GM19193 (cell line): ENCODE data around the gene DKKL1.

Experiments used
- POLR2A ChIP-seq: IDR thresholded peaks from 4 replicates; pipeline ENCODE4 v1.6.1; 2011; ENCODE audit not compliant: insufficient read depth, insufficient read length; ENCODE audit errors: extremely low read depth

Gene DKKL1

DNA sequence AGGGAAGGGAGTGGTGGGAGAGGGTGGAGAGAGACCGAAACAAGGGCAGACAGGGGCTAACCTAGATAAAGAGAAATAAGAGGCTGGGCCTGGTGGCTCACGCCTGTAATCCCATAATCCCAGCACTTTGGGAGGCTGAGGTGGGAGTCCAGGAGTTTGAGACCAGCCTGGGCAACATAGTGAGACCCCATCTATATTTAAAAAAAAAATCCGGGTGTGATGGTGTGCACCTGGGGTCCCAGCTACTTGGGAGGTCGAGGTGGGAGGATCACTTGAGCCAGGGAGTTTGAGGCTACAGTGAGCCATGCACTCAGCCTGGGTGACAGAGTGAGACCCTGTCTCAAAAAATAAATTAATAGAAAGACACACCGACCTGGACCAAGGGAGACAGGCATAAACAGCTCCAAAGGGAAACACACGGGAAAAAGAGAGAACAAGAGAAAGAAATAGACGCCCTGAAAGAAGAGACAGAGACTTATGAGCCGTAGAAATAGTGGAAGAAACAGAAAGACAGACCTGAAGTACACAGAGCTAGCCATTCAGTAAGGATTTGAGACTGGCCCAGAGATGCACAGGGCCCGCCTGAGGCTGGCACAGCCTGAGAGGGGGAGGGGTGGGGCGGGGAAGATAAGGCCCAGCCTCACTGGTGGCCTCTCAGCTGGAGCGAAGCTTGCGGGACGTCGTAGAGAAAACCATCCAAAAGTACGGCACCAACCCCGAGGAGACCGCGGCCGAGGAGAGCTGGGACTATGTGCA lies 26.2 kb upstream of the DKKL1 start:
- peak; percentile 26 for TF ChIP-seq POLR2A

DNA sequence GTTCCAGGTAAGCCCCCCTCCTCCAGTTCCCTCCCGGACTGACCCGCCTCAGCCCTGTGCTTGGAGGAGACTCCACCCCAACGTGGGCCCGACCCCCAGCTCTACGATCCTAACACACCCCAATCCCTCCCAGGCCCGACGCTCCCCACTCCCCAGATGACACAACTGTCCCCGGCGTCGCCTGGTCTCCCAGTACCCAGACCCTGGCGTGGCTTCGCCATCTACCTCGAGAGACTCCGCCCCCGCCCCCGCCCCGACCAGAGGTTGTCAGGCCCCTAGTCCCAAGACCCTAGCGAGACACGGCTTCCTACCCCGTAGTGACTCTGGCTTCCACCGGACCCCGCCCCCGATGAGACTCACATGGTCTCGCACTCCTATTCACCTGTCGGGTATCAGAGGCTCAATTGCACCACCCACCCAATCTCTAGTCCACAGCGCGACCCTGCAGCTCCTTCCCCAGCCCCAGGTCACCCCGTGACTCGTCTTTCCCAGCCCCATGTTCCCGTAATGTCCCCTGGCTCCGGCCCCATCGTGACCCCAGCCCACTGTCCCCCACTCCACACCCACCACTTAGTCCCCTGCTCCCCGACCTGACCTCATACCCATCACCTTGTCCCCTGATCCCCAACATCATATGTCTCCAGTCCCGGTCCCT lies 25.5 kb upstream of the DKKL1 start:
- peak; percentile 7 for TF ChIP-seq POLR2A

DNA sequence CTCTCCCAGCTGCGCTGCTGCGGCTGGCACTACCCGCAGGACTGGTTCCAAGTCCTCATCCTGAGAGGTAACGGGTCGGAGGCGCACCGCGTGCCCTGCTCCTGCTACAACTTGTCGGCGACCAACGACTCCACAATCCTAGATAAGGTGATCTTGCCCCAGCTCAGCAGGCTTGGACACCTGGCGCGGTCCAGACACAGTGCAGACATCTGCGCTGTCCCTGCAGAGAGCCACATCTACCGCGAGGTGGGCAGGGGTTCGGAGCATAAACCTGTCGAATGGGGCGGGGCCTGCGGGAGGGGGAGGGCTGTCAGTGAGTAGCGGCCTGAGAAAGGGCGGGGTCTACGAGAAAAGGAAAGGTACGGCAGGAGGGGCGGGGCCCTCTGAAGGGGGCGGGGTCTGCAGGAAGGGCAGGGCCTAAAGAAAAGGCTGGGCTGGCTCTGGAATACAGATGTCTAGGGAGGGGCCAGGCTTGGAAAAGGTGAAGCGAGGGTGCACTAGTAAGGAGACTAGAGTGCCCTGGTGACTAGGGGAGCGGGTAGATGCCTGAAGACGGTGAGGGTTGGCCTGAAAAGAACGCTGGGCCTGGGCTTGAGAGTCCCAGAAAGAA lies 24.9 kb upstream of the DKKL1 start:
- peak; percentile 39 for TF ChIP-seq POLR2A

DNA sequence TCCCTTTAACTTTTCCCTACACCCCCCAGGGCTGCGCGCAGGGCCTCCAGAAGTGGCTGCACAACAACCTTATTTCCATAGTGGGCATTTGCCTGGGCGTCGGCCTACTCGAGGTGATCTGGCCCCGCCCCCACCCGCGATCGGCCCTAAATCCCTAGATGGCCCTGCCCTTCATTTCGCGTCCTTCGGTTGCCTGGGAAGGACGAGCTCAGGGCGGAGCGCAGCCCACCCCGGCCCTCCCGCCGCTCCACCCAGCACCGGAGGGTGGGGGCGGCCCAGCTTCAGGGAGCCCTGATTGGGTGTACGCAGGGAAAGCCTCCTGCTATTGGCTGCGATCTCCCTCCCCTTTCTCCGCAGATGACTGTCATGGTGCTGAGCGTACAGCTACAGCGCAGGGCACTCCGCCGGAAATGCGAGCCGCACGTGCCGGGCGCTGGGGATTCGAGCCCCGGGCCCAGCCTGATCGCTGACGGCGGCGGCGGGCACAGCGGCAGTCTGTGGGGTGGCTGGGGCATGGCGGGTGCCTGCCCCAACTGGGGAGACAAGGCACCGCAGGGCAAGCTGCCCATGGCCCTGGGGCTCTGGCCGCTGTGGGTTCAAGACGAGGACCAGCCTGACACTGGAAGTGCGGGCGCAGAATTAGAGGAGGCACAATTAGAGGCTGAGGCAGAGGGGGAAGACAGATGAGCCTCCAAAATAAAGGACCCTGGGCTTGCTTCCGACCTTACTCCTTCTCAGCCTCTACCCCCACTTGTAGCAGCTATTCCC lies 24.2 kb upstream of the DKKL1 start:
- peak; percentile 3 for TF ChIP-seq POLR2A

DNA sequence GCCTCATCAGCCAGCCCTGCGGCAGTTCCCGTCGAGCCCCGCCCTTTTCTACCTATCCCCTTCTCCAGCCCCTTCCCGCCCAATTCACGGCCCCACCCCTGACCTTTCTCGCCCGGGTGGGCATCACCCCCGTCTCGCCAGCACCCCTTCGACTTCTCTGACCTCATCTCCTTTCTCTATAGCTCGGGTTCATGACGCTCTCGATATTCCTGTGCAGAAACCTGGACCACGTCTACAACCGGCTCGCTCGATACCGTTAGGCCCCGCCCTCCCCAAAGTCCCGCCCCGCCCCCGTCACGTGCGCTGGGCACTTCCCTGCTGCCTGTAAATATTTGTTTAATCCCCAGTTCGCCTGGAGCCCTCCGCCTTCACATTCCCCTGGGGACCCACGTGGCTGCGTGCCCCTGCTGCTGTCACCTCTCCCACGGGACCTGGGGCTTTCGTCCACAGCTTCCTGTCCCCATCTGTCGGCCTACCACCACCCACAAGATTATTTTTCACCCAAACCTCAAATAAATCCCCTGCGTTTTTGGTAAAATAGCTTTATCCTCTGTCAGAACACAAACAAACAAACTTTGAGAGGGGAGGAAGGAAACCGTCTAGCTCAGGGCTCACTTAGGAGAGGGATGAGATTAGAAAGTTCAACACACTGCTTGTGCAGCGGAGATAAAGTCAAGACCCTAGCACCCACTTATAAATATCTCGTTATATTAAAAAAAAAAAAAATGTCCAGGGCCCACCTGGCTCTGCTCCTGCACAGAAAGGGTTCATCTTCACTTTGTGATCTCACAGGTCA lies 23.4 kb upstream of the DKKL1 start:
- TF ChIP-seq POLR2A, result peak; percentile 12

DNA sequence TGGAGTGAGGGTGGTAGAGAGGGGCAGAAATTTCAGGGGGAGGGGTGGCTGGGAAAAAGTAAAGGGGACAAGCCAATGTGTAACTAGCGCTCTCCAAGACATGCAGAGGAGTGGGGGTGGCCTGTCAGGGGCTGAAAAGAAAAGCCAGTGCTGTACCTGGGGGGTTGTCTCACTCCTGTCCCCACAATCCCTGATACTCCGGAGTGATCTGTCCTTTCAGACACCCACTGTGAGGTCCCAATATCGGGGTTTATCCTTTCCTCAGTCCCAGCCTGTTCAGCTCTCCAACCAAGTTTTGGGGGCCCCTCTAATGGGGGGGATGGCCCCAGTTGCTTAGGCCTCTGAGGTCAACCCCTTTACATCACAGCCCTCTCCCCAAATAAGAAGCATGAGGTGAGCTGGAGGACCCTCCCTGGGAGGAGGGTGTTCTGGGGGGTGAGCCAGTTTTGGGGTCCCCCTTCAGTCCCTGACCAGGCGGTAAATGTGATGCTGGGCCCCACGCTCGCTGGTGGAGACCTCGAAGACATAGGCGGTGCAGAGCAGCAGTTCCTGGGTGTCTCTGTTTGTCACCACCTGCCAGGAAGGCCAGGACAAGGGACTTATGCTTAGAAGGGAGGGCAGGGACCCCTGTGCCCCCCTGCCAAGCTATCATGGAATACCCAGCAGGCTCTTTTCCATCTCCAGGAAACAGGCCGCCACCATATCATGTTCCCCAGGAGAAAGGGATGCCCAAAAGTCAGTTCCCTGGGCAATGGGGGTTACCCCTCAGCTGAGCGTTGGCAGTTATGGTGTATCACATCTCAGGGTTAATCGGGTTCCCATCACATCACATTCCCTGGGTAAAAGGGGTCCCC lies 22.6 kb upstream of the DKKL1 start:
- peak; percentile 15 for TF ChIP-seq POLR2A

DNA sequence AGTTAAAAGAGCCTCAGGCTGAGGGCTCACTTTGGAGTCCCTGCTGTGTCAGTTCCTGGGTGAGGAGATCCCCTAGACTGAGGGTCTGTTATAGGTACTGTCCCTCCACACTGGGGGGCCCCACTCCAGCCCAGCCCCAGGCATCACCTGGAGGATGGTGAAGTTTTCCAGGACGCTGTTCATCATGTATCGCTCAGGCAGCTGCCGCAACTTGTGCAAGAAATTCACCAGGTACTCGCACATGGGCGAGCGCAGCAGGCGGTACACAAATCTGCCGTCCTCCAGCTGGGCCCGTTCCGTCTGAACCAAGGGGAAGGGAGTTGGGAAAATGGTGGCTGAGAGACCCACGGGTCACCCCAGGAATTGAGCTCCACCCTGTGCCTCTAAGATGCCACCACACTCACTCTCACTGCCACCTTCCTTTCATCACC lies 21.4 kb upstream of the DKKL1 start:
- TF ChIP-seq POLR2A, result peak; percentile 43

DNA sequence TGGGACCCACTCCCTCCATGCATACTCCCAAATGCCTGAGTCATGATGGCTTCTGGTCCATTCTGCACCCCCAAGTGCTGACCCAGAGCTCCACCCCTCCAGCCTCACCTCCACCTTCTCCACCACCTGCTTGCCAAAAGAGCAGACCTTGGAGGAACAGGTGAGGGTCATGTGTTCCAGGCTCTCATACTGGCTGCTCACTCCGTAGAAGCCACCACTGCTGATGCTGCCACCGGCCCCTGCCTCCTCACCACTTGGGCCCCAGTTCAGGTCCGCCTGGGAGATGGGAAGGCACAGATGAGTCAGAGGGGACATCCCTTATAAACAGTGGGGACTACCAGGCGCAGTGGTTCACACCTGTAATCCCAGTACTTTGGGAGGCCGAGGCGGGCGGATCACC lies 20.6 kb upstream of the DKKL1 start:
- TF ChIP-seq POLR2A, result no peak

DNA sequence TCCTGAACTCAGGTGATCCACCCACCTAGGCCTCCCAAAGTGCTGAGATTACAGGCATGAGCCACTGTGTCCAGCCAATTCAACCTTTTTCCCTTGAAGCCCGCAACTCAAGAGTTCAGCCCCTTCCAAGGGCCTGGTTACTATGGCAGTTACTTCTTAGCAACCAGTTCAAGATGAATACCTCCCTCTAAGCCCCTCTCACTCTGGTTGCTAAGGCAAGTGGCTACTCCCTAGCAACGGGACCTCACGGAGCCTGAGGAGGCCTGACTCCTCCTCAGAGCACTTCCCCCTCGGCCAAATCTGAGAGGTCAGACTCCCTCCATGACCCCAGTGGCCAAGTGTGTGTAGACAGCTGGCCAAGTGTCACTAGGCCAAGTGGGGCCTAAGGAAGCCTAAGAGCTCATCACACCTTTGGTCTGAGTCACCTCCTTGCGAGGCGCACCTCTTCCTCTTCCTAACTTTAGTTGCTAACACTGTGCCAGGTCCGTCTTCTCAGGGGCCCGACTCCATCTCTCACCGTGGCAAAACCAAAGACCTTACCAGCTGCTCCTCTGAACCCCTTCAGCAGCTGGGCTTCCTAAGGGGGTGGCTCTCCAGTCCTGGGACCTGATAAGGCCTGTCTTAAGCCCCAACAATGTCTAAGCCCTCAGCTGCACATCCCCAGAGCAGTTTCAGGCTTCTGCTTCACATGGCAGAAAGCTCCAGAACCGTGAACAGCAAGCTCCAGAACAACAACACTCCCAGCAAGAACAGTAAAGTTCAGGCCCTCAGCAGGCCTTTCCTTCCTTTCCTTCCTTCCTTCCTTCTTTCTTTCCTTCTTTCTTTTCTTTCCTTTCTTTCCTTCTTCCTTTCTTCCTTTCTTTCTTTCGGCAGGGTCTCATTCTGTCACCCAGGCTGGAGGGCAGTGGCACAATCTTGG lies 18.9 kb upstream of the DKKL1 start:
- no peak for TF ChIP-seq POLR2A

DNA sequence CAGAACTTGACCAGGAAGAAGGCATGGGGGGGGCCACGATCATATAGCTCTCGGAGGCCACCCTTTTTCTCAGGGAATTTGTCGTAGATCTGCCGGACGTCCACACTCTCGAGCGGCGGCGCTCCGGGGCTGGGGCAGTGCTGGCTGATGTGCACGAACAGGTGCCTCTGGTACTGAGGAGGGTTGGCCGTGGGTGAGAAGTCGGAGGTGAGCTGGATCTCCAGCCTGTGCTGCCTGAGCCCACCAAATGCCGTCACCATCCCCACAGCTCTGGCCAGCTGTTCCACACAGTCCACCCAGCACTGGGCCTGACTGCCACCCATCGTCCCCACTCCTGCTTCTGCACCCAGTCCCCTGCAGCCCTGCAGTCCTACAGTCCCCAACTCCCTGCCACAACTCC lies 16.5 kb upstream of the DKKL1 start:
- TF ChIP-seq POLR2A, result no peak

DNA sequence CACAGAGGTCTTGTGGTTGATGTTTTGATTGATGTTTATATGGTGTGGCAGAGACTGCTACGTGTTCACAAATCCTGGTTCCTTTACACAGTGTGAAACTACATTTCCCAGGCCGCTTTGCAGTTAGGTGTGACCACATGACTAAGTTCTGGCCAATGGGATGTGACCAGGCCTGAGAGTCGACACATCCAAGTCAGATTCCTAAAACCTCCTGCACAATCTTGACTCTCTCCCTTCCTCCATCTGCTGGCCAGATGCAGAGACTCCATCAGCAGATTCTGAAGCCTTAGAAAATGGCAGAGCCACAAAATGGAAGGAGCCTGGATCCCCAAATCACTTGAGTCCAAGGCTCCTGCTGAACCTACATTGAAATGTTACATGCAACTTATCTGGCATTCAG lies 15.8 kb upstream of the DKKL1 start:
- TF ChIP-seq POLR2A, result no peak

DNA sequence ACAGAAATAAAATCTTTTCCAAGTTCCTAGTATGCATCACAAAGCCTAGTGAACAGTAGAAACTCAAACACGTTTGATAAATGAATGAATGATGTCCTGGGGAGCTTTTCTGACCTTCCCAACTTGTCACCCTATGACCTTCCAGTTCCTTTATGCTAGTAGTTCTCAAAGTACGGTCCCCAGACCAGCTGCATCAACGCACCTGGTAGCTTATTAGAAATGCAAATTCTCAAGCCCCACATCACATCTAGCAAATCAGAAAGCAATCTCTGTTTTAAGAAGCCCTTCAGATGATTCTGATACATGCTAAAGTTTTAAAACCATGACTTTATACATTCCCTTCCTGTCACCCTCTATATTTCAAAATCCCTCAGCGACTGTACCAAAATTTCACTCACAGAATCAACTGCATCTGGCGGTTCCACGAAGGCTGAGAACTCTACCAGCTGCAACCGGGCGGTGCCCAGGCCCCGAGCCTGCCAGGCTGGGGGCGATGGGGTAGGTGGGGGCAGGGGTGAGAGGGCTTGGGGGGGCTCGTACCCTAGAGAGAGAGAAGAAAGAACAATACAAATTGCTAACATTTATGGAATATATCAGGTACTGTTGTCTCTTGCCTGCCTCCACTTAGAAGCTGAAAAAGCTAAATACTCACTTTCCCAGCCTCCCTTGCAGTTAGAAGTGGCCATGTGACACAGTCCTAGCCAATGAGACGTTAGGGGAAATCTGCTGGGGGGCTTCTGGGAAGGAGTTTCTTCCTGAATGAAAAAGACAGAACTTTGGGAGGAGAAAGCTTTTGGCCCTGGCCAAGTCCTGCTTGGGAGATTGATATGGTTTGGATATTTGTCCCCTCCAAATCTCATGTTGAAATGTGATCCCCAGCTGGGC lies 15.1 kb upstream of the DKKL1 start:
- no peak for TF ChIP-seq POLR2A
